GM12891 (cell line): ENCODE results near the gene BAZ1A.

Experiments
- POLR2A ChIP-seq: IDR thresholded peaks from 2 replicates; pipeline ENCODE4 v1.6.1; 2011; ENCODE audit warnings: low read depth, low read length, control low read depth
- POLR2AphosphoS5 ChIP-seq: IDR thresholded peaks from 2 replicates; pipeline ENCODE4 v1.6.1; 2011; ENCODE audit warnings: low read depth, low read length, control low read depth
- SPI1 ChIP-seq: IDR thresholded peaks from 2 replicates; pipeline ENCODE4 v1.6.1; 2011; ENCODE audit warnings: low read depth, low read length, control low read depth

DNA sequence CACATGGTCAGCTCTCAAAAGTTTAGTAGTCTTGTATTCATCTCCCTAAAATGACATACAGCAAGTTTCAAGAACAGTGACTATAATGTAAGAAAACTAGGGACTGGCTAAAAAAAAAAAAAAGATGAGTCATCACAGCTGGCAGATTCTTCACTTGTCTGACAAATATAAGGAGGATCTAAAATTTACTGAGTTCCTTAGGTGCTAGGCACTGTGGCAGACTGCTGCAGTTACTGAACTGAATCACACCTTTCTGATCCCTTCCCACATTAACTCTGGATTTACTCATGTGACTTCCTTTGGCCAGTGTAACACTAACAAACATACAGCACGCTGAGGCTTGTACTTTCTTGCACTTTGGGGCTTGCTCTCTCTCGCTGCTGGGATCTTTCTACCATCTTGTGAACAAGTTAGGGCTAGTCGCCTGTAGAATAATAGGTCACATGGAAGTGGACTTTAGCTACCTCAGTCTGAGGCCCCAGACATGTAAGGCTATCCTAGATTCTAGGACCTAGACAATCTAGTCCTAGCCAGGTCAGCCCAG, 32.1 kb downstream of the BAZ1A start:
- no peak for TF ChIP-seq SPI1
- no peak for TF ChIP-seq POLR2AphosphoS5
- TF ChIP-seq POLR2A: no peak
